Thoracic aorta (tissue), 2 donors: ENCODE measurements around the gene FBXO2. TPM values are rescaled to one million over a fixed set of nuclear protein-coding genes. Genes with fewer than 3 reads are reported as not detected.

ENCODE experiments used
- ATAC-seq: fragments of 150-250 bp; one replicate; pipeline ENCODE4 v1.8.0; 2017; ENCODE audit warnings: low read depth; ENCODE audit not compliant: insufficient number of reproducible peaks, low FRiP score
- DNase-seq: peaks from one replicate; pipeline ENCODE4 v3.0.0-alpha.2; 2020; ENCODE audit warnings: low spot score
- H3K27ac ChIP-seq, 2 donors: fragments of 200-600 bp; sonication (generic); 1 replicate in 1 of 2; 2 replicates in 1 of 2; pipeline ENCODE4 v1.5.1; 2016; ENCODE audit warnings: mild to moderate bottlenecking in 2 of 2, moderate library complexity in 2 of 2
- H3K27me3 ChIP-seq: fragments of 200-600 bp; sonication (generic); replicated peaks from 2 replicates; pipeline ENCODE4 v1.6.0; 2016; ENCODE audit warnings: mild to moderate bottlenecking; ENCODE audit not compliant: insufficient read depth
- H3K36me3 ChIP-seq: fragments of 200-600 bp; sonication (generic); one replicate; pipeline ENCODE4 v1.5.1; 2016
- H3K4me1 ChIP-seq, 2 donors: fragments of 200-600 bp; sonication (generic); 1 replicate in 1 of 2; 2 replicates in 1 of 2; pipeline versions ENCODE4 v1.5.1 to v1.6.0; 2016; ENCODE audit warnings: low read depth in 2 of 2, mild to moderate bottlenecking in 1 of 2; ENCODE audit not compliant: control insufficient read depth in 1 of 2
- H3K4me3 ChIP-seq: fragments of 200-600 bp; sonication (generic); 2 replicates; pipeline ENCODE4 v1.5.1; 2016; ENCODE audit warnings: mild to moderate bottlenecking
- H3K9me3 ChIP-seq: fragments of 200-600 bp; sonication (generic); 2 replicates; pipeline ENCODE4 v1.5.1; 2016
- CTCF ChIP-seq: fragments of 200-600 bp; sonication (generic); IDR thresholded peaks from one replicate; pipeline ENCODE4 v1.5.1; 2019; ENCODE audit warnings: antibody characterized with exemption
- total RNA-seq, 2 donors: library from RNA; depleted of rRNA; stranded (reverse); fragments of >200 nt; gene quantifications; one replicate each; pipeline versions ENCODE4 v1.1.0 to v1.2.3, GENCODE V29; 2016

The FBXO2 gene
- total RNA-seq, 2 donors from 2014 or later: 3.8 to 12.9 TPM

- Histone ChIP-seq H3K4me1 (no peaks in the 10 kb centered on the region), H3K27ac (no peak overlapping the region), H3K27me3 (no peaks in the 10 kb centered on the region), H3K36me3 (no peaks in the 10 kb centered on the region), H3K4me3 (no peak overlapping the region), H3K9me3 (no peaks in the 10 kb centered on the region)
- ATAC-seq (no peak), DNase-seq (no peak)
- no peak for TF ChIP-seq CTCF
Observed at GRCh38 chr1:11602424-11602823, 51.8 kb downstream of the FBXO2 start.

- no peaks in the 10 kb centered on the region for H3K27me3 ChIP-seq
- H3K4me3 ChIP-seq: no peak overlapping the region
- no peak for ATAC-seq
- no peak overlapping the region for H3K27ac ChIP-seq
- no peak for DNase-seq
- H3K4me1 ChIP-seq: no peaks in the 10 kb centered on the region
- TF ChIP-seq CTCF: no peak
- H3K9me3 ChIP-seq: no peaks in the 10 kb centered on the region
- no peaks in the 10 kb centered on the region for H3K36me3 ChIP-seq
Observed at GRCh38 chr1:11600836-11601235, 53.4 kb downstream of the FBXO2 start.

- no peak overlapping the region for H3K4me3 ChIP-seq
- H3K36me3 ChIP-seq: no peaks in the 10 kb centered on the region
- no peaks in the 10 kb centered on the region for H3K9me3 ChIP-seq
- ATAC-seq: no peak
- no peak for DNase-seq
- H3K4me1 ChIP-seq: no peaks in the 10 kb centered on the region
- H3K27ac ChIP-seq: no peak overlapping the region
- TF ChIP-seq CTCF: no peak
- no peaks in the 10 kb centered on the region for H3K27me3 ChIP-seq
Observed at GRCh38 chr1:11599891-11600576, 54.2 kb downstream of the FBXO2 start.

- DNase-seq (no peak), ATAC-seq (no peak)
- TF ChIP-seq CTCF: no peak
- H3K4me3 ChIP-seq: no peak overlapping the region
- H3K27ac ChIP-seq: no peak overlapping the region
- H3K9me3 ChIP-seq: no peaks in the 10 kb centered on the region
- H3K27me3 ChIP-seq: no peaks in the 10 kb centered on the region
- no peaks in the 10 kb centered on the region for H3K4me1 ChIP-seq
- H3K36me3 ChIP-seq: no peaks in the 10 kb centered on the region
Observed at GRCh38 chr1:11598461-11598860, 55.8 kb downstream of the FBXO2 start.

Other genes starting within 250 kb of the FBXO2 start
- not detected for gene DISP3, start 175.3 kb downstream of the FBXO2 start, total RNA-seq
- gene FBXO44, start 448 bp upstream of the FBXO2 start, total RNA-seq: 10 to 100 TPM; 21.9 to 35.2 TPM
- gene FBXO6, start 9.8 kb upstream of the FBXO2 start, total RNA-seq: 10 to 100 TPM in 1 of 2 donors, 1 to 10 TPM in 1; 9.4 to 11.5 TPM
- gene MAD2L2, start 26.7 kb upstream of the FBXO2 start, total RNA-seq: 10 to 100 TPM; 26.9 to 27.3 TPM
- gene DRAXIN, start 37.3 kb upstream of the FBXO2 start, total RNA-seq: under 1 TPM in 1 of 2 donors, not detected in 1; 0.35 TPM
- gene AGTRAP, start 81.7 kb upstream of the FBXO2 start, total RNA-seq: 10 to 100 TPM; 44.1 to 44.2 TPM
- gene C1orf167, start 107.8 kb upstream of the FBXO2 start, total RNA-seq: 1 to 10 TPM in 1 of 2 donors, not detected in 1; 4.2 TPM
- gene MTHFR, start 151.5 kb upstream of the FBXO2 start, total RNA-seq: 10 to 100 TPM; 30.3 to 81.4 TPM
- 10 to 100 TPM; 27.5 to 31.5 TPM for gene CLCN6, start 151.8 kb upstream of the FBXO2 start, total RNA-seq
- gene NPPA, start 193.4 kb upstream of the FBXO2 start, total RNA-seq: not detected
- not detected for gene NPPB, start 204.5 kb upstream of the FBXO2 start, total RNA-seq